CD4-positive, alpha-beta T cell treated with Interleukin-6 at 100 ng/mL for 8 hours (primary cell): ENCODE results near the gene EXTL2.
"Not testable (repeated sequence)": the region's sequence is repeated elsewhere in the genome, so short reads cannot be mapped to it uniquely, and the experiment has no call there.

Source experiments
- DNase-seq: peaks from one replicate; pipeline ENCODE4 v3.0.0-alpha.2; 2020; ENCODE audit warnings: mixed read lengths, low spot score

The EXTL2 gene

GRCh38 chr1:100855116-100855515 is 39.5 kb downstream of the EXTL2 start:
- not testable (repeated sequence) for DNase-seq

DNA sequence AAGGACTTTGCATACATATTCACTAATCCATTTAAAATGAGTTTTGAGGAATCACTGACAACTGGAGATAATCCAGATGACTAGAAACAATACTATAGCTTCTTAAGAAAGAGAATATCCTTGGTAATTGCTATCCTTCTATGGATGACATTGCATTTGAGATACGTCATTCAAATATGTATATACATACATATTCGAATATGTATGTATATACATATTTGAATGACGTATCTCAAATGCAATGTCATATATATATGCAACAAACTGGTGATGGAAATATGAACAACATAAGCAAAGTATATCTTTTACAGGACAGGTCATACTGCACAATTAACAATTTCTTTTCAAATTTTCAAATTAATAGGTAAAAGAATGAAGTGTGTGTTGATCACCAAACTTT is 41.7 kb downstream of the EXTL2 start:
- DNase-seq: no peak

DNA sequence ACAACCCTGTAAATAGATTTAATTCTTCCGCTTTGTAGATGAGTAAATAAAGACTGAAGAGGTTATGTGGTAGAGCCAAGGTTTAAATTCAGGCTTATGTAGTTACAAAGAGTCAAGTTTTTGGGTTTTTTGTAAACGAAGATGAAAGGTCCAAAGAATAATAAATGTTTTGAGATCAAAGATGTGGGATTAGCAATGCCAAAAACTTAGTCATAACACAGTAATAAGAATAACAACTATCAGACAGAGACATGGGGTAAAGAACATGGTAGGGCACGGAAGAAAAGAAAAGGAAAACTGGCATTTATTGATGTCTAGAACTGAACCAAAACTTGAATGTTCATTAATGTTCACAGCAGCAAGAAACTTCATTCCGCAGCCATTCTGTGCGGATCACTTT is 42.9 kb downstream of the EXTL2 start:
- DNase-seq: no peak

DNA sequence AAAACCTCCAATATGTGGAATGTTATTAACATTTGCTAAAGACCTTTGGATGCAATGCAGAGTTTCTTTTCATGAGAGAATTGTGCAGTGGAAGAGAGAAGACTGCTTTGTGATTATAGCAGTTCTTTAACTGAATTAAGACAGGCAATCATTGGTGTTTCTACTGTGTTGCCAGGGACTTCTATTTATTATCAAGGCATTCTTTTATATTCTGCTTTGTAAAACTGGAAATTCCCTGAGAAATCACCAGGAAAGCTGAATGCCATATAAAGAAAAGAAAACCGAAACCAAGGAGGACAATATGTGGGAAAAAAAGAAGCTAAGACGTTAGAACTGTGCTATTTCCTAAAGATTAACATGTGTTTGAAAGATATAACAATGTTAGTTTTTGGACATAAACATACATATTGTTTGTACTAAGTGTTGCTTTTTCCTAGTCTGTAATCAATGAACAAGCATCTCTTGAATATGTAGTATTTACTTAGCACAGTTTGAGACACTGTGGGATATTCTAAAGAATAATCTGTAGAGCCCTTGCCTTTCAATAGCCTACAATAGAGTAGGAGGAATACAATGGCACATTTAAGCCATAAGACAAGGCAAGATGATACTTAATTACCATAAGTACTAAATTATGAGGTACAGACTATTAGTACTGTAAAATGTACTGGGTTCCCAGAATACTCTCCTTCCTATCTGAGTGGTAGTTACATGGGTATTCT is 47.1 kb downstream of the EXTL2 start:
- no peak for DNase-seq

GRCh38 chr1:100843160-100843559 is 51.5 kb downstream of the EXTL2 start:
- not testable (repeated sequence) for DNase-seq

DNA sequence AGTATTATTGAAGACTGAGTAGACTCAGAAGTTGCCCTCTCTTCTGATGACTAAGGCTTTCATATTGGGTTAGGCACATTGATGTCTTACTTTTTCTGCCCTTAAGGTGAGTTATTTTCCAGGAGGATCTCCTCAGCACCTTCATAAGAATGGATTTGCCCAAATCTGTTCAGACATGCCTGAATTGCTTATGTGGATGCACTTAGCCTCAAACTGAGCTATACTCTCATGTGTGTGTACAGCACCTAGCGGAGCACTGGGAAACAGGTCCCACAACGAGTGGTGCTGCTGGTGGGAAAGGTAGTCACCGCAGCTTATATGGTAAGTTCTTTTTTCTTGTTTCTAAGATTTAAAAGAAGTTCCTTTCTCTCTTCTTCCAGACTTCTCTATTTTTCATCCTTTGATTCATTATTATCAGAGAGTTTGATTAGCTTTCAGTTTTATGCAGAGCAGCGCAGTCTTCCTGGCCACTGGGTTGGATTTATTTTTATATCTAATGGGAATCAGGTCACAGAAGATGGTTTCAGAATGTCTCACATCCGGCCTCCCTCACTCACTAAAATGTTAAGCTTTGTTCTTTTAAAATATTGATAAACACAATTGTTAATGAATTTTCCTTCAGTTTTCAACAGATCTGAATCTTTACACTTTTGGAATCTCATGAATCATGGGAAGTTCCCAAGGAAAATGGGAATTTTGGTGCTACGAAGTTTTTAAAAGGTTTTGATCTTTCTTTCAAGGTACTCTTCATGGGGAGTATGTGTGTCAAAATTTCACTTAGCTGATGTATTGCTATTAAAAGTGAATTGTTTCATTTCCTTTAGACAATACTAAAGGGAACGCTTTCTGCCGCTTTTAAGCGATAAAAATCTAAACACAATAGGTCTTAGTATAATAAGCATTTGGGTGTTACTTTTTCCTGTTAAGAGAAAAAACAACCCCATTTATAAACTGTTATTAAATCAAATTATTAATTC is 58.5 kb downstream of the EXTL2 start:
- no peak for DNase-seq

- DNase-seq: peak; percentile 2
Observed at GRCh38 chr1:100834777-100835660, 59.6 kb downstream of the EXTL2 start.

- no peak for DNase-seq
Observed at GRCh38 chr1:100832694-100833428, 61.8 kb downstream of the EXTL2 start.

DNA sequence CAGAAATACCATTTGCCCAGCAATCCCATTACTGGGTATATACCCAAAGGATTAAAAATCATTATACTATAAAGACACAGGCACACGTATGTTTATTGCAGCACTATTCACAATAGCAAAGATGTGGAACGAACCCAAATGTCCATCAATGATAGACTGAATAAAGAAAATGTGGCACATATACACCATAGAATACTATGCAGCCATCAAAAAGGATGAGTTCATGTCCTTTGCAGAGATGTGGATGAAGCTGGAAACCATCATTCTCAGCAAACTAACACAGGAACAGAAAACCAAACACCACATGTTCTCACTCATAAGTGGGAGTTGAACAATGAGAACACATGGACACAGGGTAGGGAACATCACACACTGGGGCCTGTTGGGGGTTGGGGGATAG is 69.0 kb downstream of the EXTL2 start:
- DNase-seq: not testable (repeated sequence)
